Right renal cortex interstitium (tissue), 3 donors: Measurements from ENCODE around the gene MVD. TPM values are rescaled to one million over a fixed set of nuclear protein-coding genes. Genes with fewer than 3 reads are reported as not detected.

Experiments
- DNase-seq, 3 donors: peaks; one replicate each; pipeline ENCODE4 v3.0.0-alpha.2; 2013; ENCODE audit warnings: low read depth in 3 of 3, low spot score in 2 of 3
- polyA plus RNA-seq, 3 donors: library from polyadenylated mRNA; unstranded; fragments of 120-200 nt; gene quantifications; one replicate each; pipeline ENCODE4 v1.2.1, GENCODE V29; 2013; ENCODE audit not compliant: insufficient read length in 3 of 3

MVD gene
- polyA plus RNA-seq, 3 donors: 21.6 to 24.3 (median 24.0) TPM

DNA sequence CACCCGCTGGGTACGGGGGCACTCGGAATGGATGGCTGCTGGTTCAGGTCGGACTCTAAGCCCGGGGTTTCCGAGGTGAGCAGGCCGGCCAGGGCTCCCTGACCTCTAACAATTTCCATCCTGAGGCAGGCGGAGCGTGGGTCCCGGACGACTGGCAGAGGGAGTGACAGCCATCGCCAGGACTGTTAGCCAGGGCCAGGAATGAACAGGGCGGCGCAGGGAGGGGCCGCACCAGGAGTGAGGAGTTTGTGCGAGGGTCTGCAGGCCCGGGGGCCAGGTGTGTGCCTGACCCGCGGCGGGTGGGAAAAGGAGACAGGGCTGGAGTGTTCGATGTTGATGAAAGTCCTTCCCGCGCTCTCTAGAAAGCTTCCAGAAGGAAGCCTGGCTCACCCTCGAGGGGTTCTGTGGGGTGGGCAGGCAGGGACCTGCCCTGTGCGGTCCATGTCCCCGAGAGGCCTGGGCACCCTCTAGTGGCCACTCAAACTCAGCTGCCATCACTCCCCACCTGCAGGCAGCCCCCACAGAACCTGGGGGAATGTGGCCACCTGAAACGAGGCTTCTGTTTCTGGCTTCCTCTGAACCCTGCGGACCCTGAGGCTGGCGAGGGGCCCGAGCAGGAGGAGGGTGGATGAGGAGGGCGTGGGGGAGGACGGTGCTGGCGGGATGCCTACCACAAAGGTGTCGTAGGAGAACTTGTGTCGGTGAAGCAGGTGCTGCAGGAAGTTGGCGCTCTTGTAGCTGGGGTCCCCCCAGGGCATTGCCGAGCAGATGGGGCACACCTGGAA is 35.1 kb upstream of the MVD start:
- DNase-seq: no peak

DNA sequence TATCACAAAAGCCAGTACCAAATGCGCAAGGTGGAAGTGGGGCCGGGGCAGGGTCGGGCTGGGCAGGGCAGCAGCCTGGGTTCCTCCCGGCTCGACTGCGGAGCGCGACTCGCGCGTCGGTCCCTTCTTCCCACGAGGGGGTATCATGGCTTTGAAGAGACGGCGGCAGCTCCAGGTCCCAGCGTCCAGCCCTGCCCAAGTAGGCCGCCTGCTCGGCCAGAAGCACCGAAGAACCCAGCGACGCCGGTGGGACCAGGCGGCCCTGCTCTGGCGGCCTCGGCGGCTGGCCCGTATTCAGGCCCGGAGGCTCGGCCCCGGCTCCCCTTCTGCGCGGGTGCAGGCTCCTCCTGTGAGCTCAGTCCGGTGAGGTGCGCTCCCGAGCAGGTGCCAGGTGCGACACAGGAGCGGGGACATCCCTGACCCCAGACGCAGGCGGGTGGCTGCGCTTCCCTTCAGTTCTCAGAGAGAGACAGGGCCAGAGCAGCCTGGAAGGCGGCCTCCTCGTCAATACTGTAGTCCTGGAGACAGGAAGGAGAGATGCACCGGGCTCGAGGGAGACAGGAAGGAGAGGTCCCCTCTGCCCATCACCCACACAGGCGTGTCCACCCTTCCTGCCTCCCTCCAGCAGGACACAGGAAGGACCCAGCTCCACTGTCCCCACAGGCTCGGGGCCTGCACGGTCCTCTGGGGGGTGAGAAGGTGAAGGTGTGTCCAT is 34.4 kb upstream of the MVD start:
- no peak for DNase-seq

DNA sequence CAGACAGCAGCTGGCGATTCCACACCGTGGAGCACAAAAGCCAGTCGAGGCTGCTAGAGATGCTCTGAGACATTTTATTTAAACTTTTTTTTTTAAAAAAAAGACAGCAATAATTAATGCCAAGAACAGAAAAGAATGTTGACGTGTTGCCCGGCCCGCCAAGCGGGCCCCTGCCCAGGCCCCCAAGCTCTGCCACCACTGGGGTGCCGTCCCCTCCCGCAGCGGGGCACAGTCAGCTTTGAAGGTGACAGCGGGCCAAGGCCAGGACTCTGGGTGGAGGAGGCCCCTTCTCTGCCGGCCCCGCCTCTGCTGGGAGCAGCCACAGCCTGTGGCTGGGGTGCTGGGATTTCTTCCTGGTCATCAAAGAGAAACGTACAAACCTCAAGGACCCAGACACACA is 33.5 kb upstream of the MVD start:
- DNase-seq: no peak

DNA sequence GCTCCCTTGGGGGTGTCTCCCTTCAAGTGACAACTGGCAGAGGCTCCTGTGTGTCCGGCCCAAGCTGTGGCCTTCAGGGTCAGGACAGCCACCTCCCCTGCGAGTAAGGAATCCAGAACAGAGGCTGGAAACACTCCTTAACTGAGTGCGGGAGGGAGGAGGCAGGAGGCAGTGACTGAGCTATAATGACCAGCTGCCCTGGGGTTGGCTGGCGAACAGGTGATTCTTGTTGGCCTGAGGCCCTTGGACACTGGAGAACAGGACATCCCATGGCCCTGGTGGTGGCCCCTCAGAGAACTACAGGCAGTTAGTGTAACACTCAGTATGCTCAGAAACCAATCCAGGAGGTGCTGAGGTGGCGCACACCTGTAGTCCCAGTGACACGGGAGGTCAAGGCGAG is 32.9 kb upstream of the MVD start:
- DNase-seq: no peak

DNA sequence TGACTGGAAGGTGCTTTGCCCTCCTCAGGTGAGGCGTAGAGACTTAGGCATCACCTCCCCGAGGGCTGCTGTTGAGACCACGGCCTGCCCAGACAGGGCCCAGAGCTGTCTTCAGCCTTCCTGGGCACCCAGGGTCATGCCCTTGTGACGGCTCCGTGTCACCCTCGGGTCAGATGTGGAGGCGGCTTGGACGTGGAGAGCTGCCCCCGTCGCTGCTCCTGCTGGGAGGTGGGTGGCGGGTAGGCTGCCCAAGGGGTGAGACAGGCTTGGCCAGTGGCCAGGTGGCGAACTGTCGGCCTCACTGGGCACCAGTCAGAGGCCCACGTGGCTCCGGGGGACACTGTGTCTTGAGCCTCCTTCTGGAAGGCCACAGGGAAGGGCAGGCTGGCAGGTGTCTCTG is 32.3 kb upstream of the MVD start:
- DNase-seq: no peak

DNA sequence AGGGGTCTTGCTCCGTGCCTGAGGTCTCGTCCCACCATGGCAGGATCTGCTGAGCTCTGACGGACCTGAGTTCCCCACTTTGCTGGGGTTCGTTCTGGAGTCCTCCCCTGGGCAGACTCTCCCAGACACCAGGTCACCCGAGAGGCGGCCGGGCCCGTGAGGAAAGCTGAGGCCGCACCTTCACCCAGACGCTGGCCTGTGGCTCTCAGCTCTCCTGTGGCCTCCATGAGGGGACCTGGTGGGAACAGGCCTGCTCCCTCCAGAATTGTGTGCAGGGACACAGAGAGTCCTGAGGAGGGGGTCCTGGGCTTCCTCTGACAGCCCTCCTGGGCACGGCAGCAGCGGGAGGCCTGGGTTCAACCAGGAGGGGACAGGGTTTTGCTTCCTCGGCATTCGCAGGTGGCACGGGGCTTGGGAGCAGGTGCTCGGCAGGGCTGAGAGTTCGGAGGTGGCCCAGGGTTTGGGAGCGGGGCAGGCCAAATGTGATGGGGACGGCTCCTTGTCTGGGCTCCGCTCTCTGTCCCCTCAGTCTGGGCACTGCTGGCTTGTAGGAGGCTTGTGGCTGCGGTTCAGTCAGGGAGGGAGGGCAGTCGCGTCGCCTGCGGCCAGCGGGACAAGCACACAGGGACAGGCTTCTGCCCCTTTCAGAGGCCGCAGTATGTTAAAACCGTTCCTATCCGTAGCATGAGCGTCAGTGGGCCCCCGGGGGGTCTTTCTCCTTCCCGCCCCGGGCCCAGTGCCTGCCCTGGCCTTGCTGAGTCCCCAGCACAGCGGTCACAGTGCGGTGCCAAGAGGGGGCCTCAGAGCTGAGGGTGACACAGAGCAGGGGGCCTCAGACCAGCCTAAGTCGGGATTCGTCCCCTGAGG is 31.6 kb upstream of the MVD start:
- DNase-seq: no peak

DNA sequence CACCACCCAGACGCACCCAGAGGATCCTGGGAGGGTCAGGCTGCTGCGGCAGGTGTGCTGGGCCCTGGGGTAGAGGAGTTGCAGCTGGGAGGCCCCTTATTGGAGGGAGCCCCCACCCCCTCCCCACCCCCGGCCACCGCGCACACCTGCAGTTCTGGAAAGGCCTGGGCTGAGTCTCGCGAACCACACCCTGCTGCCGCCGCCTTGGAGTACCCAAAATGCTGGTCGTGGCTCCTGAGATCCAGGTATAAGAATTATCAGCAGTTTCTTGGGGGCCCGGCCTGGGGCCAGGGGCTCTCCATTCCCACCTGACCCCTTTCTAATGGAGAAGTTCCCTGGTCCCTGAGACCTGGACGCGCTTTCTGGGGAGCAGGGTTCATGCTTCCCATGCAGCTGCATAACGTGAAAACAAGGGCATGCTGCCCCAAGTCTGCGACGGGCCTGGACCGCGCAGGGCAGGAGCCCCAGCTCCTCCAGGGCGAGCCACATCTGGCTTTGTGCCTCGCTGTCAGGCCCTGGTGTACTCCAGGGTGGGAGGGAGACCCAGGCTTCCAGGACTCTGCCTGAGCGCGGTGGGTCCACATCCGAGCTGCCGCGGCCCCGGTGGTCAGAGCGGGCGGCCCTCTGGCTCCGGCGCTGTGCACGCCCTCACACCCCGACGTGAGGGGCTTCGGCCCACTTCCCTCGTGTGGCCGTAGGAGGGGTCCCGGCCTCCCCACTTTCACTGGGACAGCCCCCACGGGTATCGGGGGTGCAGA is 30.7 kb upstream of the MVD start:
- no peak for DNase-seq

DNA sequence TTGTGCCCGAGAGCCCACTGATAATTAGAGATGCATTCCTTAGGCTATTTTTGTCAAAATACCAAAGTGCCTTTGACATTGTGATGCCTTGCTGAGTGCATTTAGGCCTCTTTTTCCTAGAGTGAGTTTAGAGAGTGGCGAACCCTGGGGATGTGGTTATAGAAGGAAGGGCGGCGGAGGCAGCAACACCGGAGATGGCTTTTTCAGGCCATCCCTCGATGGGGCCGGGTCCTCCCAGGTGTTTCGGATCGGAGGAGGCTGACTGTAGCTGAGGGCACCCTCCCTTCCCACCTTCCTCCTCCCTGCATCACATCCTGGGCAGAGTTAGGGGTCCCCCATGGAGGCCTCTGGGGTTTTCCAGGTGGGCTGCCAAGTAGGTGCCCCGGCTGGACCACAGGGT is 30.0 kb upstream of the MVD start:
- DNase-seq: no peak

DNA sequence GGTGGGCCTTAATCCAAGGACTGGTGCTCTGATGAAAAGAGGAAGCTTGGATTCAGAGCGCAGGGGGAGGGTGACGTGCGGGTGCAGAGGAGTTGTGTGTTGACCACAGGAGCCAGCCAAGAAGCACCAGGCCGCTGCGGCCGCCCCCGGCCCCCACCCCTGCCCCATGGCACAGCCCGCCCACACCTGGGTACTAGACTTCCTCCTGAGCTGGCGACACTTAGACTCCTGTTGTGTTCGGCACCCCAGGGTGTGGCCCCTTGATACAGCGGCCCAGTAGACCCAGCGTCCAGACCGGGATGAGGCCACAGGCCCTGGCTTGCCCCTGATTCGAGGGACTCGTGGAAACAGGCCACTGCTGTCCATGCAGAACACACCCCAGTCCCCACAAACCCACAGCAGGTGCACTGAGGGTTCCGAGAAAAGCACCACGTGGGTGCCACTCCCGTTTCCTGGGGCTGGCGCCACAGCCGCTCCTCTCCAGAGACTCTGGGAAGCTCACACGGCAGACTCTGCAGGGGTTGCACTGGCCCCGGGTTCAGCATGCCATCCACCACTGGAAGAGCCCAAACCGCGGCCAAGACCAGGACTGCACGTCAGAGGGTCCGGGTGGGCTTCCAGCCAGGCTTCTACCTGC is 29.2 kb upstream of the MVD start:
- DNase-seq: no peak

DNA sequence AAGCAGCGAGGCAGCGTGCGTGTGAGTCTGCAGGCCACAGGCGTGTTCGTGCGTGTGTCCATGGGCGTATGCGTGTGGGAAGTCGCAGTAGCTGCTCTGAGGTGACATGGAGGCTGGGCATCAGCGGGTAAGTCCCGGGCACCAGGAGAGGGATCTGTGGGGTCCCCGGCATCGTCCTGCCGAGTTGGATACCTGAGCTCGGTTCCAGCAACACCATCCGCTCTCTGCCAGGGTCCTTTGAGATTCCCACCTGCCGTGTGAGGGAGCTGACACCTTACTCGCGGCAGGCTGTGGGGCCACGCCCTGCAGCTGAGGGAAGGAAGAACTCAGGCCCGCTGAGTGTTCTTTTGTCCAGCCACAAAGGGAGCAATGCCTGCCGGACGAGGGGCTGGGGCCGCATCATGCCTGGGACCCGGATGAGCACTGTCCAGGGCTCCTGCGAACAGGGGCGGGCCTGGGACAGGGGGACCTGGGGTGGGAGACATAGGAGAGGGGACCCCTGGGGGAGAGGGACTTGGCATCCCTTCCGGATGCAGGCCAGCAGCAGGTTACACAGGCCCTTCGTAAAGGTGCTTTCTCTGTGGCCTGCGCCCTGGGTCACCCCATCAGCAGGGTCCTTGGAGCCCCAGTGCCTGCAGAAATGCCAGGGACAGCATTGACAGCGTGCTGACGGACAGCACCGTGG is 28.4 kb upstream of the MVD start:
- no peak for DNase-seq

DNA sequence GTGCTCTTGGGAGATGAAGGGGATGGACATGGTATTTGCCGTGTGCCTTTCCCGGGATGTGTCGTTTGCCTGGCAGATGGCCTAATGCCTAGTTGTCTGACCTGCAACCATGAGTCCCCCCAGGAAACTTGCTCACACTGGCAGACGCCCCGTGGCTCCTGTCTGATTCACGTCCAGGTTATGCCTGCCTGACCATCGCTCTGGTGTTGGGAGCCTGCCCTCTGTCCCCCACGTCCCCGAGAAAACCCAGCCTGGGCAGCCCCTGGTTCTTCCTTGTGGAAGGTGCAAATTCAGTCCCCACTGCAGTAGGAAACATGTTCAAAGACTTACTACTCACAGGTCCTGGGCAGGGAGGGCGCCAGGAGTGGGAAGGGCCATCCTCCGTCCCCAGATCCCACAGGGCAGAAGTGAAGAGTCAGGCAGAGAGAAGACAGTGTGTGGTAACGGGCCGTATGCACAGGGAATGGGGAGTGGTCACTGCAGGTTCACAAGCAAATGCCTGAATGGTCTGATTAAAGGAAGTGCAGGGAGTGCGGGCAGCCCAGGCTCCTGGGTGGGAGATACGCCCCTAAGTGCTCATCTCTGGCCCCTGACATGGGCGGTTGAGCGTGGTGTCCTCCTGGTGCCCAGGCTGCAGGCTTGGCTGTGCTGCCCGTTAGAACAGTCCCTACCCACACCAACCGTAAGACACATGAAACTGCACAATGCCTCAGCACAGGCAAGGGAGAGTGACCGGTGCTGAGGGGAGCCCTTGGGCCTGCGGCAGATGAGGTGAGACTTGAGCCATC is 27.6 kb upstream of the MVD start:
- no peak for DNase-seq

DNA sequence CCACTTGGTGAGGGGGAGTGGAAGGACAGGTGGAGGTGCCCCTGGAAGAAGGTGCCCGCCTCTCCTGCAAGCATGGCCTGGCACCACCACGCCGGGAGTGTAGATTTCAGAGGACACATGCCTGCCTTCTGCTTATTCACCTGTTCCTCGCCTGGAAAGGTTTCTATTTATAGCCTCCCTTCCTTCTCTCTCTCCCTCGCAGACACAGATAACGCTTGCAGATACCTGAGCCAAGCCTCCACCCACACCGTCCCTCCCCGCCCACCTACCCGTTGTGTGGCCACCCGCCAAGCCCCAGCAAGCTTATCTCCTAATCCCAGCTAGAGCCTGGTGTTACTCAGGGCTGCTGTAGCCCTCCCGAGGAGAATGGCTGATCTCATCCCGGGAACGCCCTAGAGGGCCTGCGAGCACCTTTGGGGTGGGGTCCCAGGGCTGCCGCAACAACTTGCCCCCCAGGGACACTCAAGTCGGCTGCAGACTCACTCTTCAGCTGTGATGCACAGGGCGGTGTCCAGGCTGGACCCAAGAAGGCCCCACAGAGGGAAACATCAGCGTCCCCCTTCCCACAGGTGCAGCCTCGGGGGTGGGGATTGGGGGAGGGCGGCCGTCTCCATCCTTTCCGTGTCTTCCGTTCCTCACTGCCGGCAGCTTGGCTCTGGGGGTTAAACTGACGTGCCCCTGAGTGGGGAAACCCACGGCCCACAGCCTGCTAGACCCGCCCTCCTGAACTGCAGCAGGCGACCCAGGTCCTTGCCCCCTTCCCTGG is 25.3 kb upstream of the MVD start:
- no peak for DNase-seq

DNA sequence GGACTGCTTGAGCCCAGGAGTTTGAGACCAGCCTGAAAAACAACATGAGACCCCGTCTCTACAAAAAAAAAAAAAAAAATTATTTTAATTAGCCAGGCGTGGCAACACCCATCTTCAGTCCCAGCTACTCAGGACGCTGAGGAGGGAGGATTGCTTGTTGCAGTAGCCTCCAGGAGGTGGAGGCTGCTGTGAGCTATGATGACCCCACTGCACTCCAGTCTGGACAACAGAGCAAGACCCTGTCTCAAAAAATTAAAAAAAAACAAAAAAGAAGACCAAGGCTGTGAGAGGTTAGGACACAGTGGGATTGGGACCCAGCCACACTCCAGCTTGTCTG is 24.8 kb upstream of the MVD start:
- no peak for DNase-seq

DNA sequence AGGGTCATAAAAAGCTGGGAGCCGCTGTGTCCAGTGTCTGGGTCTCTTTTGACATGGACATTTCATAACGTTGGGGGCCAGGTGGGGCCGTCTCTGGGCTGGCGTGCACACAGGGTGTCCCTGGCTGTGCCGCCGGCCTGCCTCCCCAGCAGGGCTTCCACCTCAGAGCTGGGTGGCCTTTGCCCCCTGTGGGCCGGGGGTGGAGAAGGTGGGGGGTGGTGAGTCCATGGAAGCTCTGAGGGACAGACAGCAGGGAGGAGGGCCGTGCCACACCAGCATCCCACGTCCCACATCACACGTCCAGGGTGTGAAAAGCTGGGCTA is 24.3 kb upstream of the MVD start:
- no peak for DNase-seq

DNA sequence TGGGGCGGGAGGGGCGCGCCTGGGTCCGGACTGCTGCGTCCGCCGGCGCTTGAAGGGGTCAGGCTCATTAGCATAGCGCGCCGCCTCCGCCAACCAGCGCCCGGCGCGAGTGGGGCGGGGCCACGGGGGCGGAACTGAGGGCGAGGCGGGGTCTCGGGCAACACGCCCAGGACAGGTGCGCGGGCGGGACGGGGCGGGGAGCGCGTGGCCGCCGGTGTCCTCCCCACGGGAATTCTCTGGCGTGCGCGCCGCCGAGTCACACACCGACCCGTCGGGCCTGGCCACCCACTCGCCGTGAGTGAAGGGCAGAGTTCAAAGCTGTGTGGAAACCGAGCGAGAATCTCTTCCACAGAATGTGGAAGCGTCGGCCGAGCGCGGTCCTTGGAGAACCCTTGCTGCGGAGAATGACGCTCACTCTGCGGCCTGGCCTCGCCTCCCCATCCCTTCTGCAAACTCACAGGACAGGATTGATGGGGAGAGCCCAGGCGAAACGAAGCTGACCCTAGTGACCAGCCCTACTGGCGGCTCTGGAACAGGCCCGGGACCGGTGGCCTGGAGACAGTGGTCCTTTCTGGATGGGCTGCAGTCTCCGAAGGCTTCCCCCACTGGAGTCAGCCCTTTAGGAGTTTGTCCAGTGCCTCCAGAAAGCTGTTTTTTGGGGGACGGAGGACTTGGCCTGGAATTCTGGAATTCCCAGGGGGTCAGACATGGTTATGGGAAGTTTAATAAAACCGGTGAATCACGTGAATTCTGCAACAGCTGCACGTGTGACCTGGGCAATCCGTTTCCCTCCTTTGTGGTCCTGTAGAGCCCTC is 23.8 kb upstream of the MVD start, which contains the start of gene SNAI3:
SNAI3 (minus strand) TSS at position 69 of the 815 bp plus-strand sequence. CDS start 101 bp downstream, outside the sequence.
- DNase-seq: peak in 1 of 3 donors; percentile 61

DNA sequence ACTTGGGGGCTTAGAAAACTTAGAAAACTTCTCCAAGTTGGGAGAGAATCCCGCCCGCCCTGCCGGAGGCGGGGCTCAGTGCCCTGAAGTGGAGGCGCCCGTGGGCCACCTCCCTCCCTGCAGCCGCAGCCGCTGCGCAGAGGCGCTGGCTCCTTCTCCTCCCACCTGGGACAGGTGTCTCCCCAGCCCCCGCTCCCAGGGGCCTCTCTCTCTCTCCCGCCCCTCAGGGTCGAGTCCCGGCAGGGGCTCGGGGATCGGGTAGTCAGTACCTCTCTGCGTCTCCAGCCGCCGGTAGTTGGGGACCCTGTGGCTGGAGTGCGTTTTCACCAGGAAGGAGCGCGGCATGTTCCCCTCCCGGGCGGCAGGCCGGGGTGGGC is 23.2 kb upstream of the MVD start:
- no peak for DNase-seq
